ENCODE data around the gene IFIT1.

- no peak for TF ChIP-seq POLR2A (IDR thresholded peaks at IDR 0.05)
- TF ChIP-seq POLR2AphosphoS5 (IDR thresholded peaks at IDR 0.05) = peak; percentile 48 to 65 (median 55)
- TF ChIP-seq CTCF (IDR thresholded peaks at IDR 0.05) = no peak
- TF ChIP-seq EP300 (IDR thresholded peaks at IDR 0.05) = no peak
These were observed at the start of gene IFIT1 for GRCh38 chr10:89391907-89392756.

Data from stomach (tissue), 4 donors.